Glutamatergic neuron (in vitro differentiated cells): ENCODE measurements around the gene DDX4. TPM values are rescaled to one million over a fixed set of nuclear protein-coding genes. Genes with fewer than 3 reads are reported as not detected.
"Not testable (repeated sequence)": the region's sequence is repeated elsewhere in the genome, so short reads cannot be mapped to it uniquely, and the experiment has no call there.

Experiments
- DNase-seq: peaks from one replicate; pipeline ENCODE4 v3.0.0; 2022
- H3K27ac Mint-ChIP-seq: one replicate; pipeline ENCODE4 v1.8.0; 2020; ENCODE audit warnings: mild to moderate bottlenecking, mixed read lengths, inconsistent platforms; ENCODE audit not compliant: unreplicated experiment
- H3K27me3 Mint-ChIP-seq: one replicate; pipeline ENCODE4 v1.8.0; 2020; ENCODE audit warnings: mild to moderate bottlenecking, moderate library complexity, mixed read lengths, inconsistent platforms; ENCODE audit not compliant: unreplicated experiment
- H3K36me3 Mint-ChIP-seq: one replicate; pipeline ENCODE4 v1.8.0; 2020; ENCODE audit warnings: mild to moderate bottlenecking, mixed read lengths, inconsistent platforms; ENCODE audit not compliant: unreplicated experiment
- H3K4me1 Mint-ChIP-seq: one replicate; pipeline ENCODE4 v1.8.0; 2020; ENCODE audit warnings: mild to moderate bottlenecking, low read depth, mixed read lengths, inconsistent platforms; ENCODE audit not compliant: unreplicated experiment
- H3K4me3 Mint-ChIP-seq: one replicate; pipeline ENCODE4 v1.8.0; 2020; ENCODE audit warnings: mild to moderate bottlenecking, mixed read lengths, inconsistent platforms; ENCODE audit not compliant: unreplicated experiment
- H3K9me3 Mint-ChIP-seq: one replicate; pipeline ENCODE4 v1.8.0; 2020; ENCODE audit warnings: mild to moderate bottlenecking, moderate library complexity, mixed read lengths, inconsistent platforms; ENCODE audit not compliant: unreplicated experiment
- CTCF ChIP-seq: fragments of 200-600 bp; sonication (generic); IDR thresholded peaks from one replicate; pipeline ENCODE4 v1.5.0; 2021; ENCODE audit not compliant: partially characterized antibody, unreplicated experiment
- total RNA-seq: library from RNA; stranded (reverse); fragmentation: NEBNext Ultra II Directional; extraction: Animal tissue kit (Norgen Biotek cat#: 25700); gene quantifications from one replicate; pipeline ENCODE4 v1.2.1, GENCODE V29; 2021; ENCODE audit not compliant: unreplicated experiment

DDX4 gene
- total RNA-seq, 1 donor from 2014 or later = 0.27 TPM

GRCh38 chr5:55749387-55749786, 11.5 kb downstream of the DDX4 start:
- H3K27me3 Mint-ChIP-seq = no peaks in the 10 kb centered on the region
- H3K4me1 Mint-ChIP-seq = no peaks in the 10 kb centered on the region
- H3K4me3 Mint-ChIP-seq = no peak overlapping the region
- no peaks in the 10 kb centered on the region for H3K36me3 Mint-ChIP-seq
- no peak for TF ChIP-seq CTCF
- DNase-seq = no peak
- peaks cover 2% of the 10 kb centered on the region for H3K9me3 Mint-ChIP-seq
- H3K27ac Mint-ChIP-seq = no peak overlapping the region

GRCh38 chr5:55750063-55750462, 12.2 kb downstream of the DDX4 start:
- Mint-ChIP-seq H3K9me3 (peaks cover 2% of the 10 kb centered on the region), H3K27ac (no peak overlapping the region), H3K36me3 (no peaks in the 10 kb centered on the region), H3K27me3 (no peaks in the 10 kb centered on the region), H3K4me1 (no peaks in the 10 kb centered on the region), H3K4me3 (no peak overlapping the region)
- DNase-seq = no peak
- no peak for TF ChIP-seq CTCF

- no peak for TF ChIP-seq CTCF
- DNase-seq = no peak
- no peak overlapping the region for H3K4me3 Mint-ChIP-seq
- H3K27me3 Mint-ChIP-seq = no peaks in the 10 kb centered on the region
- no peak overlapping the region for H3K27ac Mint-ChIP-seq
- H3K36me3 Mint-ChIP-seq = no peaks in the 10 kb centered on the region
- H3K9me3 Mint-ChIP-seq = peaks cover 2% of the 10 kb centered on the region
- H3K4me1 Mint-ChIP-seq = no peaks in the 10 kb centered on the region
Measured at GRCh38 chr5:55750499-55750898, 12.6 kb downstream of the DDX4 start.

- Mint-ChIP-seq H3K27ac (no peak overlapping the region), H3K4me3 (no peak overlapping the region), H3K9me3 (no peaks in the 10 kb centered on the region), H3K4me1 (no peaks in the 10 kb centered on the region), H3K36me3 (no peaks in the 10 kb centered on the region), H3K27me3 (no peaks in the 10 kb centered on the region)
- DNase-seq = no peak
- TF ChIP-seq CTCF = no peak
Measured at GRCh38 chr5:55758231-55758630, 20.4 kb downstream of the DDX4 start.

GRCh38 chr5:55758714-55759113, 20.9 kb downstream of the DDX4 start:
- H3K4me1 Mint-ChIP-seq = no peaks in the 10 kb centered on the region
- no peaks in the 10 kb centered on the region for H3K36me3 Mint-ChIP-seq
- TF ChIP-seq CTCF = no peak
- H3K27me3 Mint-ChIP-seq = no peaks in the 10 kb centered on the region
- no peaks in the 10 kb centered on the region for H3K9me3 Mint-ChIP-seq
- no peak for DNase-seq
- H3K4me3 Mint-ChIP-seq = no peak overlapping the region
- H3K27ac Mint-ChIP-seq = no peak overlapping the region

- not testable (repeated sequence) for DNase-seq, H3K36me3 Mint-ChIP-seq, H3K27ac Mint-ChIP-seq, H3K27me3 Mint-ChIP-seq, H3K4me1 Mint-ChIP-seq, H3K9me3 Mint-ChIP-seq, H3K4me3 Mint-ChIP-seq
Measured at GRCh38 chr5:55761721-55762120, 23.9 kb downstream of the DDX4 start.
